8988T (cell line): ENCODE data around the gene CD72.
A peak's percentile ranks its signal among the peaks of the same experiment; 100 is the strongest.
"Not testable (repeated sequence)": the region's sequence is repeated elsewhere in the genome, so short reads cannot be mapped to it uniquely, and the experiment has no call there.

Experiments
- DNase-seq: peaks from one replicate; pipeline ENCODE4 v3.0.0; 2011

The CD72 gene

GRCh38 chr9:35615981-35616680, 2.1 kb downstream of the CD72 start:
- no peak for DNase-seq

GRCh38 chr9:35612843-35613242, 5.4 kb downstream of the CD72 start:
- DNase-seq, result no peak

GRCh38 chr9:35612066-35612465, 6.1 kb downstream of the CD72 start:
- DNase-seq, result not testable (repeated sequence)

DNA sequence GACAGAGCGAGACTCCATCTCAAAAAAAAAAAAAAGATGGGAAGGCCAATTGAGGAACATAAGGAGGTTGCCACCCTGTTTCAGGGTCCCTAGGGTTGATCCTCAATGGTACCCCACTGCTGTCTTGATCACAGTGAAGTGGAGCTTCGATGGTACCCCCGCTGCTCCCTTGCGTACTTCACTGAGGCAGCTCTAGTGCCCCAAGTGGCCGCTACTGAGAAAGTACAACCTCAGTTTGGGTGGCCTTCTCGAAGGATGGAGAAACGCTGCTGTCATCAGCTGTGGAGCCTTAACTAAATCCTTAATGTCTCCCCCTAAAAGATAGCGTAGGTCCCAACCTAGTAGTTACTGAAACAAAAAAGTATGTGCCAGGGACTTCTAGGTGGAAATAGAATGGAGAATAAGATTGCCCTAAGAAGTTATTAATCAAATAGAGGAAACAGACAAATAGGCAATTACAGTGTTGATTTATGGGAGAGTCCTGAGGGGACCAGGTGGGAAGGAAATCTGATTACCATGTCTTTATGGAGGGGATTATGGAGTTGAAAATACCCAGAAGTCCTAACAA, 6.9 kb downstream of the CD72 start:
- no peak for DNase-seq

- DNase-seq, result no peak
These were observed 8.4 kb downstream of the CD72 start for GRCh38 chr9:35609820-35610163.

DNA sequence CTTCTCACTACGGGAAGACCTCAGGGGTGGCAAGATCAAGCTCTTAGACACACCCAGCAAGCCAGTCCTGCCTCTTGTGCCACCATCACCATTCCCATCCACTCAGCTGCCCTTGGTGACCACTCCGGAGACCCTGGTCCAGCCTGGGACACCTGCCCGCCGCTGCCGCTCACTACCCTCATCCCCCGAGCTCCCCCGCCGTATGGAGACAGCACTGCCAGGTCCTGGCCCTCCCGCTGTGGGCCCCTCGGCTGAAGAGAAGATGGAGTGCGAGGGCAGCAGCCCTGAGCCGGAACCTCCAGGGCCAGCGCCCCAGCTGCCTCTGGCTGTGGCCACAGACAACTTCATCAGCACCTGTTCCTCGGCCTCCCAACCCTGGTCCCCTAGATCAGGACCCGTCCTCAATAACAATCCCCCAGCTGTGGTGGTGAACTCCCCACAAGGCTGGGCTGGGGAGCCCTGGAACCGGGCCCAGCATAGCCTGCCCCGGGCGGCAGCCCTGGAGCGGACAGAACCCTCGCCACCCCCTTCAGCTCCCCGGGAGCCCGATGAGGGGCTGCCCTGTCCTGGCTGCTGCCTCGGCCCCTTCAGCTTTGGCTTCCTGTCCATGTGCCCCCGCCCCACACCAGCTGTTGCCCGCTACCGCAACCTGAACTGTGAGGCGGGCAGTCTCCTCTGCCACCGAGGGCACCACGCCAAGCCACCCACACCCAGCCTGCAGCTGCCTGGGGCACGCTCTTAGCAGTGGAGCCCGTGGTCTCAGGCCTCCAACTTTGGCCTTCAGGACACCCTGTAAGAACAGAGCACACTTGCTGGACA, 9.0 kb downstream of the CD72 start:
- DNase-seq, result no peak

- DNase-seq, result no peak
These were observed 10.0 kb downstream of the CD72 start for GRCh38 chr9:35608221-35608620.

- no peak for DNase-seq
These were observed 11.5 kb downstream of the CD72 start for GRCh38 chr9:35606726-35607125.

DNA sequence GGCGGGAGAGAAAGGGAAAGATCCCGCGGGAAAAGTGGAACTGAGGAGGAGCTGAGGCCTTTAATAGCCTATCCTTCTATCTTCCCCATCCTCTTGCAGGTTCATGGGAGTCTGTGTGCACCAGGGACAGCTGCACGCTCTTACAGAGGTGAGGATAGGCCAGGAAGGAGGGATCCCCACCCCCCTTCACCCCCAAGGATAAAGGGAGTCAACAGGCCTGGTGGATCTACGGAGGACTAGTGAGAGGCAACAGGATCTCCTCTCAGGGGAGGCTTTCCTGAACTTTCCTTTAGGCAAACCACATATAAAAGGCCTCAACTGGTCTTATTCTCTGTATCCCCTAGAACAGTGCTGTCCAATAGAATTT, 12.1 kb downstream of the CD72 start:
- DNase-seq, result no peak

DNA sequence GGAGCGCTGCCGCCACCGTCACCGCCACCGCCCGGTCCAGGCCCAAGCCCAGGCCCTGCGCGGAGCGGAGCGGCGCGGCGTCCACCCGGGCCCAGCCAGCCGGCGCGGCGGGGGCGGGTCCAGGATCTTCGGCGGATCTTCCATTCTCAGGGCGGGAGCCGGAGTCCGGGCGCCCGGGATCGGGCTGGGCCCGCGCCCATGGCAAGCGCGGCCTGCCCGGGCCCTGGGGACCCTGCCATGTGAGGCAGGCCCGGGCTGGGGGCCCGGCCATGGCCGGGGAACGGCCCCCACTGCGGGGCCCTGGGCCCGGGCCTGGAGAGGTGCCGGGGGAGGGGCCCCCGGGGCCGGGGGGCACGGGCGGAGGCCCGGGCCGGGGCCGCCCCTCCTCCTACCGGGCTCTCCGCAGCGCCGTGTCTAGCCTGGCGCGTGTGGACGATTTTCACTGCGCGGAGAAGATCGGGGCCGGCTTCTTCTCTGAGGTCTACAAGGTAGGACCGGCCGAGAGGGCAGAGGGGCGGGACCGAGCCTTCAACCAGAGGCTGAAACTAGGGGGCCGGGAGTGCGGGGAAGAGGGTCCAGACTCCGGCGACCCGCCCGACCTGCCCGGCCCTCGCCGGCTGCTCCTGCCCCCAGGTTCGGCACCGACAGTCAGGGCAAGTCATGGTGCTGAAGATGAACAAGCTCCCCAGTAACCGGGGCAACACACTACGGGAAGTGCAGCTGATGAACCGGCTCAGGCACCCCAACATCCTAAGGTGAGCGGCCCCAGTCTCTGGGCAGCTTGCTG, 12.7 kb downstream of the CD72 start:
- DNase-seq, result peak; percentile 84

DNA sequence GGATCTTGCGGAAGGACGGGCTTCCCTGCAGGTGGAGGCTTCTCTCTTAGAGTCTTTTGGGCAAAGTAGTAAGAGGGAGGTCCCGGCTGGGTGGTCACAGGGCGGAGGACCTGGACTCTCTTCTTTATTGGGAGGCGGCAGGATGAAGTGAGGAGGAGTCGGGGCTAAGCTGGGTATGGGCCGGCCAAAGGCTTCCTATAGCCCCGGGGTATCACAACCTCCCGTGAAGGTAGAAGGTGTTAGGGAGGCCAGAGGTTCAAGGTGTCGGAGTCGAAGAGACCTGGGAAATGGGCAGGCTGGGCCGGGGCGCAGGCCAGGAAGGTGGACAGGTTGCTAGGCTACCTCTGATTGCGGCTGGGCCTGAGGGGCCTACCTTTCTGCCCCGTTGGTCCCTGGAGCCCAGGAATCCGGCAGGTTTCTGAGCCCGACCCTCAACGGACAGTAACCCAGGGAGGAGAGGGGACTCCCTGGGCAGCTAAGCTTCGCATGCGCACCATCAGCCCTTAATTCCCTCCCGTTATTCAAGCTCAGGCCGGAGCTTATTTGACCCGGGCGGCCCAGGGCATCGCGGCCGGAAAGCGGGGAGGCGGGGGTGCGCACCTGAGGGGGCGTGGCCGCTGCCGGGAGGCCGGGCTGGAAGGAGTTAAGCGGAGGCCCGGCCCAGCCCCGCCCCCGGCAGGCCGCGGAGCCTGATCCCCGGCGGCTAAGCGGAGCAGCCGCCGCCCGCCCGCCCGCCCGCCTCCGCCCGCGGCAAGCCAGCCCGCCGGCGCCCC, 13.4 kb downstream of the CD72 start, which contains the start of gene TESK1:
Gene TESK1 (plus strand): TSS at position 685 of the 773 bp plus-strand sequence. CDS start 358 bp downstream, outside the sequence.
- DNase-seq, result peak; percentile 95

- peak; percentile 95 for DNase-seq
These were observed 14.1 kb downstream of the CD72 start for GRCh38 chr9:35603986-35604577.

GRCh38 chr9:35603506-35603985, 14.7 kb downstream of the CD72 start:
- no peak for DNase-seq

- DNase-seq, result no peak
These were observed 18.2 kb downstream of the CD72 start for GRCh38 chr9:35599763-35600604.

GRCh38 chr9:35598866-35599590, 19.2 kb downstream of the CD72 start:
- no peak for DNase-seq

- DNase-seq, result not testable (repeated sequence)
These were observed 21.3 kb downstream of the CD72 start for GRCh38 chr9:35596907-35597306.

GRCh38 chr9:35594471-35594870, 23.7 kb downstream of the CD72 start:
- DNase-seq, result no peak

DNA sequence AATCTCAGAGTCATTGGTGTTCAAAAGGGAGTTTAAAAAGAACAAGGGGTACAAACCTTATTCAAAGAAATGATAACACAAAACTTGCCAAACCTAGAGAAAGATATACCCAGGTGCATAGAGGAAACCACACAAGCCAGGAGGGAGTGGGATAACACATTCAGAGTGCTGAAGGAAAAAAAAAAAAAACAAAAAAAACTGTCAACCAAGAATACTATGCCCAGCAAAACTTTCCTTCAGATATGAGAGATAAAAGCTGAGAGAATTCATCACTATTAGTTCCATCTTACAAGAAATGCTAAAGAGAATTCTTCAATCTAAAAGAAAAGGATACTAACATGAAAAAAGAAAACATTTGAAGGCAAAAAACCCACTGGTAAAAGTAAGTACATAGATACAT, 24.6 kb downstream of the CD72 start:
- DNase-seq, result no peak

DNA sequence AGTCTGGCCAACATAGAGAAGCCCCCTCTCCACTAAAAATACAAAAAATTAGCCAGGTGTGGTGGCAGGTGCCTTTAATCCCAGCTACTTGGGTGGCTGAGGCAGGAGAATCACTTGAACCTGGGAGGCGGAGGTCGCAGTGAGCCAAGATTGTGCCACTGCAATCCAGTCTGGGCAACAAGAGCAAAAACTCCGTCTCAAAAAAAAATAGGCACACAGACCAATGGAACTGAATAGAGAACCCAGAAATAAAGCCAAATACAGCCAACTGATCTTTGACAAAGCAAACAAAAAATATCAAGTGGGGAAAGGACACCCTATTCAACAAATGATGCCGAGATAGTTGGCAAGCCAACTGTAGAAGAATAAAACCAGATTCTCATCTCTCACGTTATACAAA, 29.7 kb downstream of the CD72 start:
- DNase-seq, result not testable (repeated sequence)

GRCh38 chr9:35584681-35585080, 33.5 kb downstream of the CD72 start:
- not testable (repeated sequence) for DNase-seq
